Measurements from ENCODE around the gene FYN. TPM values are rescaled to one million over a fixed set of nuclear protein-coding genes. Genes with fewer than 3 reads are reported as not detected.
"Not testable (repeated sequence)": the region's sequence is repeated elsewhere in the genome, so short reads cannot be mapped to it uniquely, and the experiment has no call there.

The FYN gene
- total RNA-seq, 1 experiment from 2014 or later: not detected

DNA sequence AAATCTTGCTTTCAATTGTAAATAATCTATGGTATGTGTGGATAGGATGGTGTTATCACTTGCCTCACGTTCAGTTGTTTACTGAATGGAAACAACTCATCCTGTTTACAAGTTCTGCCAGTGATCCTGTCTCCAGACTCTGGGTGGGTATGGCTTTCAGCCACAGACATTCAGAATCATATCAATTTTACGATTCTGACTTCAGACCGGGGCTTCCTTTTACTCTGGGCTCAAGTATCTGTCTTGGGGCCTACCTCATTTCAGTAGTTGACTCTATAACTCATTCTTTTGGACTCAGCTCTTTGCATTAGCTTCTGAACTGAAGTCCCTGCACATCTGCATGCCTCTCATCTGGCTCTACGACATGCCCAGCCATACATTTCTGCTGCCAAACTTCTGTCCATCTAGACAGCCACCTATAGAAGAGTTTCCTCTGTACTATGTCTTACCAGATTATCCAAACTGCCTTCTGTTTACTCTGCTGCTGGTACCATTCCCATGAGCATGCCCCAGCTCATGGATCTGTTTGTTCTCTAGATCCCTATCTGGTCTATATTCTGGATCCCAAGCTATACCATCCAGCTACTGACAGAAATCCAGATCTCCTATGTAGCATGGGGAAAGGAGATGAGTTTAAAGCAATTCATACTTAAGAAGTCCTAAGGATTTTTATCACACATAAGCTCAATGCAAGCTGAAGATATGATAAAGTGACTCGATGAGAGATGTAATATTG is 34.3 kb downstream of the FYN start:
- no peak for DNase-seq (ENCODE audit: low spot score)
- in situ Hi-C loops (cut with HindIII; ENCODE audit: low sequenced_read_pairs): no loop called here

DNA sequence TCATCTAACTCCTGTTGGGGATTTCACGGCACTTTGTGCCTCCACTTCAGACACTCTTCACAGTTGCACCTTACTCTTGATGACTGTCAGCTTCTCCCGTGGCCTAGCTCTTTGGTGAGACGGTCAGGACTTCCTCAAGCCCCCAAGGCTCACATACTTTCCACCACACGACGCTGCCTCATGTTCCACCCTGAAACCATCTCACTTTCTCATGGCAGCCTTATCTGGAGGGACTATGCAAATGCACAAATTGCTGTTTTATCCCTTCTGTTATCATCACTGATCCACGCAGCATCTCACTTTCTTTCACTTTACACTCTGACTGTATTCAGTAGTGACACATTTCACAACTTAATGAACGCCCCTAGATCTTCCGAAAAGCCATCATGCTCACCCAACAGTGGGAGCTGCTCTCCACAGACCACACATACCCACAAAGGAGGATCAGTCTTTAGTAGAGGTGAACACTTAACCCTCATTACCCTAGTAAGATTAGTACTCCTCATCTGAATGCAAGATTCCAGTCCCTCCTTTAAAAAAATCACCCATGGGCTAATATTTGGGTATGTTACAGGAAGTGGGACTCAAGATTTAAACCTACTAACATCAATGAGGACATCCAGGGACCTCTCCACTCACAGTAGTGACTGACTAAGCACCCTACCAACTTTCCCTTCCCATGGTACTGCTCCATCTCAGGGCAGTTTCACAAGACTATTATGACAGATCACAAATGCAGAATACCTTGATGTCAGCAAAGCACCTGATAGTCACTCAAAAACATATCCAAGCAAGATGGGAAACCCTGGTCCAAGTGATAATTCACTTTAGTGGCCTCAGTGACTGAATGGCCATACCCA is 35.4 kb downstream of the FYN start:
- in situ Hi-C loops (cut with HindIII; ENCODE audit: low sequenced_read_pairs): no loop called here
- no peak for DNase-seq (ENCODE audit: low spot score)

- in situ Hi-C loops (cut with HindIII; ENCODE audit: low sequenced_read_pairs): no loop called here
These were observed 36.2 kb downstream of the FYN start for GRCh38 chr6:111837007-111837406.

DNA sequence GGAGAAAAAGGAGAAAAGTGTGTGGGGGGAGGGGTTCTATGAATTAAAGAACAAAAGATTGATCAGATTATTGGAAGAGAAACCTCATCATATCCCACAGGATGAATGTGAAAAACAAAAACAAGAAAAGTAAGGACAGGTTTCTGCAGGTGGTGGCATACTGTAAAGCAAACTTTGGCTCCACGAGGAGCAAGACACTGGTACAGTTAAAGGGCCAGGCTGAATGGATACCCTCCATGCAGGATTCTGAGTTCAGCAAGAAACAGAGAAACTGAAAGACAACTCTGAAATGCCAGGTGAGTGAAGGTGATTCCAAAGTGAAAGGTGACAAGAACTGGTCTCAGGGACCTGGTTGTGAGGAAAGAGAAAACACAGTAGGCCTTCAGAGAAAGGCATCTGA is 37.4 kb downstream of the FYN start:
- in situ Hi-C loops (cut with HindIII; ENCODE audit: low sequenced_read_pairs): no loop called here
- no peak for DNase-seq (ENCODE audit: low spot score)

More at GRCh38 chr6:111837007-111837406, 36.2 kb downstream of the FYN start:
- no peak for DNase-seq (ENCODE audit: low spot score)

DNA sequence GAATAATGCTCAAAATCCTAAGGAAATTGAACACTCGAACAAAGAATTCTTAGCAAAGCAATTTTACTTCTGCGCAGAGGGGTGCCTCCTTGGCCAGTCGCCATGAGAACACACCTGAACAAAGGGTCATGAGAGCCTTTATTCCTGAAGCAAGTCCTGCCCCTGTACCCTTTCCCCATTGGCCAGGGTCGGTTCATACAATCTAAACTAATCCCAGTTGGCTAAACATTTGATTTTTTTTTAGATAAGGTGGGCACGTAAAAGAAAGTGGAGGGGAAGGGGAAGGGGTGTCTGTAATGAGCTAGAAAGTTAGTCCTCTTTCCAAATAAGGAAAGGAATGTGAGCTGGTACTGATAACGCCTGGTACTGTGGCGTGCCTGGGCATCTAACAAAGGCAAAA is 37.9 kb downstream of the FYN start:
- in situ Hi-C loops (cut with HindIII; ENCODE audit: low sequenced_read_pairs); DNase-seq (ENCODE audit: low spot score): not testable (repeated sequence)

GRCh38 chr6:111834356-111834755 is 38.9 kb downstream of the FYN start:
- DNase-seq (ENCODE audit: low spot score): no peak
- in situ Hi-C loops (cut with HindIII; ENCODE audit: low sequenced_read_pairs): no loop called here

- no peak for DNase-seq (ENCODE audit: low spot score)
These were observed 40.3 kb downstream of the FYN start for GRCh38 chr6:111832833-111833418.

GRCh38 chr6:111831408-111831807 is 41.8 kb downstream of the FYN start:
- in situ Hi-C loops (cut with HindIII; ENCODE audit: low sequenced_read_pairs): no loop called here
- DNase-seq (ENCODE audit: low spot score): no peak

More at GRCh38 chr6:111832833-111833418, 40.3 kb downstream of the FYN start:
- in situ Hi-C loops (cut with HindIII; ENCODE audit: low sequenced_read_pairs): no loop called here

GRCh38 chr6:111829998-111830397 is 43.3 kb downstream of the FYN start:
- no peak for DNase-seq (ENCODE audit: low spot score)
- in situ Hi-C loops (cut with HindIII; ENCODE audit: low sequenced_read_pairs): no loop called here

GRCh38 chr6:111829581-111829980 is 43.7 kb downstream of the FYN start:
- DNase-seq (ENCODE audit: low spot score): no peak
- in situ Hi-C loops (cut with HindIII; ENCODE audit: low sequenced_read_pairs): no loop called here

DNA sequence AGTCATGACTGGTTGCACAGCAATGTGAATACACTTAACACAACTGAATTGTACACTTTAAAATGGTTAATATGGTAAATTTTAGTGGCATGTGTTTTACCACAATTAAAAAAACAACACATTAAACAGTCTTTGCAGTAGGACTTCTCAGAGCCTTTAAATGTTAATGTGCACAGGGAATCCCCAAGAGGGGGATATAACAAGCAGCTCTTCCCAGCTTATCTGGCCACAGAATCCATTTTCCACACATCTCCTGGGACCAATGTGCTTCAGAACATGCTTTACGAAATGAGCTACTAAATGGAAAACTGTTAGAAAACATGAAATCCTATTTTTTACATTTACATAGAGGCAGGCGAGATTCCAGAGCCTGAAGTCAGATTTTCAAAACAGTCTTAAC is 44.4 kb downstream of the FYN start:
- no peak for DNase-seq (ENCODE audit: low spot score)

GRCh38 chr6:111825439-111826086 is 47.7 kb downstream of the FYN start:
- in situ Hi-C loops (cut with HindIII; ENCODE audit: low sequenced_read_pairs): no loop called here
- no peak for DNase-seq (ENCODE audit: low spot score)

More for the DNA sequence above, 44.4 kb downstream of the FYN start:
- in situ Hi-C loops (cut with HindIII; ENCODE audit: low sequenced_read_pairs): no loop called here

DNA sequence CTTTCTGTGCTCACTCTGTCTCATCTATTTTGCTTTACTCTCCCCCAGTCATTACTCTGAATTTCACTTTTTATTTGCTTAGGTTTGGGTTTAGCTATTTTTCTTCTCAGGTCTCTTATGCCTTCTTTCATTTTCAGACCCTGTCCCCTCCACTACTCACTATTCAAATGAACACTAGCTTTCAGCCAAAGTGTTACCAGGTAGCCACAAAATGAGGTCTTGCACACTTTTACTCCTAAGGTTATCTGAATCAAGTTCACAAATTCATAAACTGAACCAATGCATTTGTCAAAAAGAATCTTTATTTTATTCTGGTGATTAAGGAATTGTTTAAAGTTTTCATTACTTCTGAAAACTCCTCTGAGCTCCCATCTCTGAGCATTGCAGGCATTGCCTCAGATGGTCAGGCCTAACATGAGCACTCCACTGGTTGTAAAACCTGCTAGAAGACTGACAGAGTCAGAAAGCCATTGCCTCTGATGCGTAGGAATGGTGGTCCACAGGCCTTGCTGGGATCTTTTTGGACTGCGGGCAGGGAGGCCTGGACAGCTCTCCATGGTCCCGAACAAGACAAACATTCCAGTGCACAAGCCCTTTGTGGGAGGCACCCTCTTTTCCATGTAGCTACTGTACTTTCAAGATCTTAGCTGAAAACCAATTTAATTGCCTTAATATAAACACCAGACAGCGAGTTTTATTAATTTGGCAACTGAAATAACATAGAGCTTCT is 48.5 kb downstream of the FYN start:
- in situ Hi-C loops (cut with HindIII; ENCODE audit: low sequenced_read_pairs): no loop called here
- DNase-seq (ENCODE audit: low spot score): no peak

DNA sequence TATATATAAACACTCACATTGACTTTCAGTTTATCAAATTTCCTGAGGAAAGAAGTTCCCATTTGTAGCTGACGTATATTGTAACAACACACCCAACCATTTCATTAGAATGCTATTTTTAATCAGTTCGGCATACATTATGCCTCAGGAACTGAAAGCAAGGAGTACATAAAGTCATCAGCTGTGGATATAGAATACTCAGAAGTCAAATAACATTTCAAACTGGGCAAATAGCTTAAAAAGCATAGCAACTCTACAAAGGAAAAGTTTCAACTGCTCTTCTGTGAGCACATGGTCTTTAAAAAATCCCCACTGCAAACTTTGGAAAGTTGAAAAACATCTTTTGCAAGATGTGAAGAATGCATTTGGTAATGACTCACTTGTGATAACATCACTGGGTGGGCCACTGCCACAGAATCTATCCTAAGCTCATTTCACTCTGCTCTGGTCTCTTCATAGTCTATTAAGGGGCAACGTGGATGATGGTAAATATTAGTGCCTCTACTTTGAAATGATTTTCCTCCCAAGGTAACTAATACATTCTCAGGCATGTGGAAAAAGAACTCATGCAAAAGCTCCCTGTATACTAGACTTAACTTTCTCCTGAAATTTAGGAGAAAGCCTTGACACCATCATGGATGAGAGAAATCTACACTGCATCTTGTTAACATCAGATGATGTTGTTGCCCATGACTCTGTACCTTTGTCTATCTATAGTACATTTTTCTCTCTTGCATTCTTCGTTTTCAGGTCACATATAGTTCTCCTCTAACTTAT is 49.2 kb downstream of the FYN start:
- in situ Hi-C loops (cut with HindIII; ENCODE audit: low sequenced_read_pairs): no loop called here
- DNase-seq (ENCODE audit: low spot score): no peak

DNA sequence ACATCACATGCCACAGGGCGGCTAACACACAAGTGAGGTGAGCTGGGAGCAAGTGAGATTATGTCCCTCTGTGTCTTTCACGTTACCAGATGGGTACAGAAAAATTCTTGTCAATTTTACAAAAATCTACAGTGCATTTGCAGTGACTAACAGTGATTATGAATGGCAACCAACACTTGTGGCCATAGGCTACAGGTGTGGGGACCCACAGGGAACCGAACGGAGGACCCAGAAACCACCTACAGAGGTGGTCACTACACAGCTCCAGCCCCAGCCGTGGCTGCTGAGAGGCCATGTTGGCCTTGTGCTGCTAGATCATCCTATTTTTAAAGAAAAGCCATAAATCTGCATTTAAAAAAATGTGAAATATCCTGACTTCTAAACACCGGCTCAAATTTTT is 50.2 kb downstream of the FYN start:
- DNase-seq (ENCODE audit: low spot score): no peak
- in situ Hi-C loops (cut with HindIII; ENCODE audit: low sequenced_read_pairs): no loop called here

DNA sequence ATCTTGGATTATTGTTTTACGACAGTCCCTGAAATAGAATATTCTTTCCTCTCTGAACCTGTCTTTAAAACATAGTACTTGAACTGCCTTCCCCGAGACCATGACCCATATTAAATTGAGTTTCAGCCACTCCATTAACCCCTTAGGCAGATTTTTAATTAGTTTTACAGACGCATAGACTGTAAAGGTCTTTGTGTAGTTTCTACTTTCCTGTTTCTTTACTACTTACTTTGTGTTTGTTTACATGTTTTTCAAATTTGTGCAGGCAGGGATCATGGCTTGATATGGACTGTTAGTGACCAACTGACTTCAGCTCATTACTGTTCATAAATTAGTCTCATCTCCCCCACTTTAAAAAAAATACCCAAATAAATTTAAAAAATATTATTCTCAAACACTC is 53.8 kb downstream of the FYN start:
- no peak for DNase-seq (ENCODE audit: low spot score)
- in situ Hi-C loops (cut with HindIII; ENCODE audit: low sequenced_read_pairs): no loop called here

GRCh38 chr6:111818539-111819226 is 54.6 kb downstream of the FYN start:
- in situ Hi-C loops (cut with HindIII; ENCODE audit: low sequenced_read_pairs): no loop called here
- no peak for DNase-seq (ENCODE audit: low spot score)

Measured in G401 (cell line).